ENCODE measurements around the gene DPYSL4.

The DPYSL4 gene

GRCh38 chr10:132178672-132179545, 7.8 kb upstream of the DPYSL4 start:
- no peak for DNase-seq (ENCODE audit: low spot score)

GRCh38 chr10:132179551-132180392, 7.0 kb upstream of the DPYSL4 start:
- DNase-seq (ENCODE audit: low spot score) = no peak

- DNase-seq (ENCODE audit: low spot score) = no peak
Observed at GRCh38 chr10:132180736-132181135, 6.0 kb upstream of the DPYSL4 start.

- DNase-seq (ENCODE audit: low spot score) = no peak
Observed at GRCh38 chr10:132181691-132182425, 4.9 kb upstream of the DPYSL4 start.

- DNase-seq (ENCODE audit: low spot score) = no peak
Observed at GRCh38 chr10:132182591-132182990, 4.2 kb upstream of the DPYSL4 start.

GRCh38 chr10:132183046-132183445, 3.7 kb upstream of the DPYSL4 start:
- DNase-seq (ENCODE audit: low spot score) = no peak

GRCh38 chr10:132184816-132185593, 1.7 kb upstream of the DPYSL4 start:
- no peak for DNase-seq (ENCODE audit: low spot score)

- DNase-seq (ENCODE audit: low spot score) = no peak
Observed at GRCh38 chr10:132185601-132186487, 904 bp upstream of the DPYSL4 start.

GRCh38 chr10:132187430-132188138, 836 bp downstream of the DPYSL4 start:
- no peak for DNase-seq (ENCODE audit: low spot score)

GRCh38 chr10:132188331-132188730, 1.6 kb downstream of the DPYSL4 start:
- DNase-seq (ENCODE audit: low spot score) = no peak

GRCh38 chr10:132189016-132189415, 2.3 kb downstream of the DPYSL4 start:
- no peak for DNase-seq (ENCODE audit: low spot score)

GRCh38 chr10:132189810-132190422, 3.2 kb downstream of the DPYSL4 start:
- no peak for DNase-seq (ENCODE audit: low spot score)

GRCh38 chr10:132192076-132192975, 5.6 kb downstream of the DPYSL4 start:
- no peak for DNase-seq (ENCODE audit: low spot score)

GRCh38 chr10:132192991-132193665, 6.4 kb downstream of the DPYSL4 start:
- no peak for DNase-seq (ENCODE audit: low spot score)

- DNase-seq (ENCODE audit: low spot score) = no peak
Observed at GRCh38 chr10:132193907-132194552, 7.3 kb downstream of the DPYSL4 start.

GRCh38 chr10:132194726-132195125, 8.0 kb downstream of the DPYSL4 start:
- no peak for DNase-seq (ENCODE audit: low spot score)

GRCh38 chr10:132195366-132196075, 8.8 kb downstream of the DPYSL4 start:
- no peak for DNase-seq (ENCODE audit: low spot score)
